Measurements from ENCODE around the gene SCTR.

Gene SCTR

GRCh38 chr2:119523383-119523951, 816 bp downstream of the SCTR start:
- DNase-seq (ENCODE audit: low read depth): no peak

GRCh38 chr2:119522671-119523070, 1.6 kb downstream of the SCTR start:
- no peak for DNase-seq (ENCODE audit: low read depth)

GRCh38 chr2:119521433-119522050, 2.7 kb downstream of the SCTR start:
- DNase-seq (ENCODE audit: low read depth): no peak

GRCh38 chr2:119520696-119521432, 3.4 kb downstream of the SCTR start:
- no peak for DNase-seq (ENCODE audit: low read depth)

- DNase-seq (ENCODE audit: low read depth): no peak
These were observed 5.2 kb downstream of the SCTR start for GRCh38 chr2:119519057-119519408.

GRCh38 chr2:119518401-119519056, 5.8 kb downstream of the SCTR start:
- no peak for DNase-seq (ENCODE audit: low read depth)

- peak; percentile 3 for DNase-seq (ENCODE audit: low read depth)
These were observed 6.8 kb downstream of the SCTR start for GRCh38 chr2:119517433-119517832.

- no peak for DNase-seq (ENCODE audit: low read depth)
These were observed 8.2 kb downstream of the SCTR start for GRCh38 chr2:119516121-119516520.

- DNase-seq (ENCODE audit: low read depth): no peak
These were observed 10.5 kb downstream of the SCTR start for GRCh38 chr2:119513832-119514231.

GRCh38 chr2:119512946-119513345, 11.3 kb downstream of the SCTR start:
- no peak for DNase-seq (ENCODE audit: low read depth)

- no peak for DNase-seq (ENCODE audit: low read depth)
These were observed 12.3 kb downstream of the SCTR start for GRCh38 chr2:119511989-119512388.

- DNase-seq (ENCODE audit: low read depth): no peak
These were observed 15.5 kb downstream of the SCTR start for GRCh38 chr2:119508756-119509155.

- DNase-seq (ENCODE audit: low read depth): no peak
These were observed 27.6 kb downstream of the SCTR start for GRCh38 chr2:119496682-119497081.

- no peak for DNase-seq (ENCODE audit: low read depth)
These were observed 28.3 kb downstream of the SCTR start for GRCh38 chr2:119495948-119496347.

- no peak for DNase-seq (ENCODE audit: low read depth)
These were observed 30.0 kb downstream of the SCTR start for GRCh38 chr2:119494163-119494790.

- no peak for DNase-seq (ENCODE audit: low read depth)
These were observed 32.3 kb downstream of the SCTR start for GRCh38 chr2:119491776-119492525.

- DNase-seq (ENCODE audit: low read depth): no peak
These were observed 33.6 kb downstream of the SCTR start for GRCh38 chr2:119490653-119491195.

GRCh38 chr2:119490106-119490505, 34.2 kb downstream of the SCTR start:
- DNase-seq (ENCODE audit: low read depth): no peak

- DNase-seq (ENCODE audit: low read depth): no peak
These were observed 34.9 kb downstream of the SCTR start for GRCh38 chr2:119489232-119489952.

- DNase-seq (ENCODE audit: low read depth): no peak
These were observed 35.8 kb downstream of the SCTR start for GRCh38 chr2:119488245-119489214.
